HG02885 (cell line): ENCODE measurements around the gene SLC5A12.

ENCODE experiments used
- ATAC-seq: cut with Tn5 transposase; IDR thresholded peaks from one replicate; pipeline ENCODE4 v1.9.1; 2021; ENCODE audit warnings: mild to moderate bottlenecking; ENCODE audit not compliant: unreplicated experiment, poor library complexity

Gene SLC5A12

GRCh38 chr11:26726960-26727359 is 5.1 kb upstream of the SLC5A12 start:
- ATAC-seq, result no peak

GRCh38 chr11:26719998-26720397 is 1.9 kb downstream of the SLC5A12 start:
- ATAC-seq, result no peak

GRCh38 chr11:26719289-26719973 is 2.4 kb downstream of the SLC5A12 start:
- no peak for ATAC-seq

GRCh38 chr11:26717771-26718170 is 4.1 kb downstream of the SLC5A12 start:
- ATAC-seq, result no peak

- no peak for ATAC-seq
These were observed 6.7 kb downstream of the SLC5A12 start for GRCh38 chr11:26715133-26715532.

GRCh38 chr11:26712497-26712896 is 9.4 kb downstream of the SLC5A12 start:
- ATAC-seq, result no peak

GRCh38 chr11:26710489-26710888 is 11.4 kb downstream of the SLC5A12 start:
- no peak for ATAC-seq

GRCh38 chr11:26708736-26709456 is 13.0 kb downstream of the SLC5A12 start:
- ATAC-seq, result no peak

GRCh38 chr11:26706181-26706580 is 15.7 kb downstream of the SLC5A12 start:
- ATAC-seq, result no peak

GRCh38 chr11:26704249-26704648 is 17.6 kb downstream of the SLC5A12 start:
- ATAC-seq, result no peak

GRCh38 chr11:26703411-26704191 is 18.3 kb downstream of the SLC5A12 start:
- ATAC-seq, result no peak

- ATAC-seq, result no peak
These were observed 19.5 kb downstream of the SLC5A12 start for GRCh38 chr11:26702406-26702805.

- no peak for ATAC-seq
These were observed 21.2 kb downstream of the SLC5A12 start for GRCh38 chr11:26700574-26701235.

GRCh38 chr11:26698224-26698623 is 23.6 kb downstream of the SLC5A12 start:
- ATAC-seq, result no peak

GRCh38 chr11:26696330-26696729 is 25.5 kb downstream of the SLC5A12 start:
- no peak for ATAC-seq

GRCh38 chr11:26688701-26689100 is 33.2 kb downstream of the SLC5A12 start:
- ATAC-seq, result no peak

- ATAC-seq, result no peak
These were observed 34.5 kb downstream of the SLC5A12 start for GRCh38 chr11:26687351-26687750.

GRCh38 chr11:26677566-26677965 is 44.3 kb downstream of the SLC5A12 start:
- no peak for ATAC-seq

GRCh38 chr11:26676641-26677040 is 45.2 kb downstream of the SLC5A12 start:
- ATAC-seq, result no peak

- no peak for ATAC-seq
These were observed 46.5 kb downstream of the SLC5A12 start for GRCh38 chr11:26675233-26675928.
